Stimulated activated memory B cell treated with anti-CD40 and anti-IgM and Interleukin-4, amounts not matched to agents 10 μg/mL and 1 μg/mL and 100 μg/mL, for 72 hours (primary cell): ENCODE data around the gene RAB28.
"Not testable (repeated sequence)": the region's sequence is repeated elsewhere in the genome, so short reads cannot be mapped to it uniquely, and the experiment has no call there.

ENCODE experiments used
- ATAC-seq: fragments of 150-1000 bp; cut with Tn5 transposase; 2 replicates; pipeline ENCODE4 v1.10.0; 2021
- H3K27ac Mint-ChIP-seq: one replicate; pipeline ENCODE4 v1.8.0; 2022; ENCODE audit warnings: mild to moderate bottlenecking, mixed read lengths
- H3K27me3 Mint-ChIP-seq: one replicate; pipeline ENCODE4 v1.8.0; 2022; ENCODE audit warnings: mixed read lengths
- H3K36me3 Mint-ChIP-seq: one replicate; pipeline ENCODE4 v1.8.0; 2022; ENCODE audit warnings: mixed read lengths
- H3K4me1 Mint-ChIP-seq: one replicate; pipeline ENCODE4 v1.8.0; 2022; ENCODE audit warnings: mixed read lengths
- H3K4me3 Mint-ChIP-seq: one replicate; pipeline ENCODE4 v1.8.0; 2022; ENCODE audit warnings: mild to moderate bottlenecking, moderate library complexity, mixed read lengths
- H3K9me3 Mint-ChIP-seq: one replicate; pipeline ENCODE4 v1.8.0; 2022; ENCODE audit warnings: mixed read lengths

Gene RAB28

DNA sequence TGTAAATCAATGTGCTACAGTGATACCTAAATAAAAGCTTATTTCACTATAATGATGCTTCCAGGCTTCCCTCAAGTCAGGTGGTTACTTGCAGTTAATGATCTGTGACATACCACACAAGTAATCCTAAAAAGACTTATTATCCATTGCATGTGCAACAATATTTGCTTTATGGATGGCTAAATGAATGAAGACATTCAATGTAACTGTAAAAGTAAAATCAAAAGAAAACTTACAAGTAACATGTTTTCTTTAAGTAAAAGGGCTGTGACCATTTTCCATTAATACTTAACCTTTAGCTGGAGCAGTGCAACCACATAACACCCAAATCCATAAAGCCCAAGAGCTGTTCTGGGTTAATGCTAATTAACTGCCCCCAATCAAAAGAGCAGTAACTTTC, 42.6 kb downstream of the RAB28 start:
- Mint-ChIP-seq H3K36me3 (peaks cover 56% of the 10 kb centered on the region), H3K9me3 (peaks cover 11% of the 10 kb centered on the region), H3K27ac (no peak overlapping the region), H3K4me3 (no peak overlapping the region), H3K4me1 (peaks cover 10% of the 10 kb centered on the region), H3K27me3 (no peaks in the 10 kb centered on the region)
- ATAC-seq = no peak

DNA sequence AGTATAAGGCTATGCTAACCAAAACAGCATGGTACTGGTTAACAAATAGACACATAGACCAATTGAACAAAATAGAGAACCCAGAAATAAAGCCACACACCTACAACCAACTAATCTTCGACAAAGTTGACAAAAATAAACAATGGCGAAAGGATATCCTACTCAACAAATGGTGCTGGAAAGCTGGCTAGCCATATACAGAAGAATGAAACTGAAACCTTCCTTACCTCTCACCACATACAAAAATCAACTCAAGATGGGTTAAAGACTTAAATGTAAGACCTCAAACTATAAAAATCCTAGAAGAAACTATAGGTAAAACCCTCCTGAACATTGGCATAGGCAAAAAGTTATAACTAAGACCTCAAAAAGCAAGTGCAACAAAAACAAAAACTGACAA, 47.2 kb downstream of the RAB28 start:
- Mint-ChIP-seq H3K27me3 (no peaks in the 10 kb centered on the region), H3K4me3 (no peak overlapping the region), H3K27ac (no peak overlapping the region), H3K4me1 (peaks cover 53% of the 10 kb centered on the region), H3K9me3 (peaks cover 23% of the 10 kb centered on the region), H3K36me3 (peaks cover 81% of the 10 kb centered on the region)
- no peak for ATAC-seq

DNA sequence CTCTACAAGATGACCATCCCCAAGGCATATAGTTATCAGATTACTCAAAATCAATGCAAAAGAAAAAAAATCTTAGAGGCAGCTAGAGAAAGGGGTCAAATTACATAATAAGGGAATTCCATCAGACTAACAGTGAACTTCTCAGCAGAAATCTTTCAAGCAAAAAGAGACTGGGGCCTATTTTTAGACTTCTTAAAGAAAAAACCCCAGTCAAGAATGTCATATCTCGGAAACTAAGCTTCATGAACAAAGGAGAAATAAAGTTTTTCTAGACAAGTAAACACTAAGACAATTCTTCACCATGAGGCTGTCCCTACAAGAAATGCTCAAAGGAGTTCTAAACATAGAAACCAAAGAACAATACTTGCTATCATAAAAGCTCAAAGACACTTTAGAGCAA, 51.7 kb downstream of the RAB28 start:
- H3K27ac Mint-ChIP-seq = no peak overlapping the region
- peaks cover 75% of the 10 kb centered on the region for H3K4me1 Mint-ChIP-seq
- no peak overlapping the region for H3K4me3 Mint-ChIP-seq
- H3K9me3 Mint-ChIP-seq = peaks cover 19% of the 10 kb centered on the region
- no peak for ATAC-seq
- peaks cover 82% of the 10 kb centered on the region for H3K36me3 Mint-ChIP-seq
- H3K27me3 Mint-ChIP-seq = no peaks in the 10 kb centered on the region

DNA sequence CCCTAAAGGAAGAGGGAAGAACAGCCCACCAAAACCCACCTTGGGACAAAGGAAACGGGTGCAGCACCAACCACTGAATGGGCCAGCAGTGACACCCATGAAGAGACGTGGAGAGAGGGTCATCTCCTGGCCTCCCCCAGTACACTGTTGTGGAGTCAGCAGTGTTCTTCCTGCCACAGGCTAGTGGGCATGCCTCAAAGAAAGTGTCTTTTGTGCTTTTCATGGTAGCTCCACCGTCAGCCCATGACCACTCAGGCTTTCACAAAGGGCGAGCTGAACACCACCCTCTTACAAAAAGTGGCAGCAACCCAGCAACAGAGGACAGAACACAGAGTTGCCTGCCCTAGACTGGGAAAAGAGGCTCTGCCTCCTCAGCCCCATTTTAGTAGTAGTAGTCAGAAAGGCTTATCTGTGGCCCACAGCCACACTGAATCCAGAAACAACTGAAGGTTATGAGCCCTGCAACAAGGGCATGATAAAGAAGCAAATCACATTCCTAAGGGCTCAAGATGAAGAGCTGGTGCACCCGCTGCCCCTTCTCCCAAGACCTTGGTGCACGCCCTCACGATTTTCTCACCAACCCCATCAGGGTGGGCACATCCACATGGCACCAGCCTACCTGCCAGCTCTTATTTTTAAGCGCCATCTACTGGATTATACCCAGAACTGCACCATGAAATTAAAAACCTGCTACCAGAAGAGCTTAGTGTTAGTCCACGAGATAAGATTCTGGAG, 53.1 kb downstream of the RAB28 start:
- Mint-ChIP-seq H3K27ac (no peak overlapping the region), H3K36me3 (peaks cover 72% of the 10 kb centered on the region)
- ATAC-seq = no peak

DNA sequence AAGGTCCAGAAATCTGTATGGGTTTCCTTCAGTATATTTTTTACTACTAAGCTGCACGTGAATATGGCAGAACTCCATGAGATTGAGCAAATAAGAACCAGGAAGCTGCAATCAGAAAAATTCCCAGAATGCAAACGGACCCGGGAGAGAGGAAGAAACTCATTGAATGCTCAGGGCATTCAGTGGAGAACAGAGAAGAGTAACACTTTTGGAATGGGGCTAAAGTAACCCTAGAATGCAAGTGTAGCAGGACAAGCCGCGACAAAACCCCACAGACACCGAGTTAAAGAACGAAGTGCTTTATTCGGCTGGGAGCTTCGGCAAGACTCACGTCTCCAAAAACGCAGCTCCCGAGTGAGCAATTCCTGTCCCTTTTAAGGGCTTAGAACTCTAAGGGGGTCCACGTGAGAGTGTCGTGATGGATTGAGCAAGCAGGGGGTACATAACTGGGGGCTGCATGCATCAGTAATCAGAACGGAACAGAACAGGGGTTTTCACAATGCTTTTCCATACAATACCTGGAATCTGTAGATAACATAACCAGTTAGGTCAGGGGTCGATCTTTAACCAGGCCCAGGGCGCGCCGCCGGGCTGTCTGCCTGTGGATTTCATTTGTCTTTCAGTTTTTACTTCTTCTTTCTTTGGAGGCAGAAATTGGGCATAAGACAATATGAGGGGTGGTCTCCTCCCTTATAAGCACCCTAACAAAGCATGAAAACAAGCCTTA, 56.4 kb downstream of the RAB28 start:
- H3K27ac Mint-ChIP-seq = no peak overlapping the region
- no peak for ATAC-seq

More for the DNA sequence above, 53.1 kb downstream of the RAB28 start:
- H3K27me3 Mint-ChIP-seq = no peaks in the 10 kb centered on the region
- peaks cover 6% of the 10 kb centered on the region for H3K9me3 Mint-ChIP-seq
- H3K4me1 Mint-ChIP-seq = peaks cover 64% of the 10 kb centered on the region
- H3K4me3 Mint-ChIP-seq = no peak overlapping the region

DNA sequence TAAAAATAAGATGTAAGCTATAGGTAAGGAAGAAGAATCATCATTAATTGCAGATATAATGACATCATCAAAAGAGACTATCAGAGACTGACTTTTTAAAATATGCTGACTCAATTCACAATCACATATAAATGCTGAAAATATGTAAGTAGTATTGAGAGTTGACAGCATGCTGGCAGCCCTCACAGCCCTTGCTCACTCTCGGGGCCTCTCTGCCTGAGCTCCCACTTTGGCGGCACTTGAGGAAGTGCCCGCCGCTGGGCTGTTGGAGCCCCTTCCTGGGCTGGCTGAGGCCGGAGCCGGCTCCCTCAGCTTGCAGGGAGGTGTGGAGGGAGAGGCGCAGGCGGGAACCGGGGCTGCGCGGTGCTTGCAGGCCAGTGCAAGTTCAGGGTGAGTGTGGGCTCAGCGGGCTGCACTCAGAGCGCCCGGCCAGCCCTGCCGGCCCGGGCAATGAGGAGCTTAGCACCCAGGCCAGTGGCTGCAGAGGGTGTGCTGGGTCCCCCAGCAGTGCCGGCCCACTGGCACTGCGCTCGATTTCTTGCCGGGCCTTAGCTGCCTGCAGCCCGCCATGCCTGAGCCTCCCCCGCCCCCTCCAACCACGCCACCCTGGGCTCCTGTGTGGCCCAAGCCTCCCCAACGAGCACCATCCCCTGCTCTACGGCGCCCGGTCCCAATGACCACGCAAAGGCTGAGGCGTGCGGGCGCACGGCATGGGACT, 68.9 kb downstream of the RAB28 start:
- H3K27ac Mint-ChIP-seq = no peak overlapping the region
- H3K27me3 Mint-ChIP-seq = no peaks in the 10 kb centered on the region
- H3K36me3 Mint-ChIP-seq = peaks cover 49% of the 10 kb centered on the region
- no peak for ATAC-seq
- H3K9me3 Mint-ChIP-seq = peaks cover 3% of the 10 kb centered on the region
- no peak overlapping the region for H3K4me3 Mint-ChIP-seq
- H3K4me1 Mint-ChIP-seq = peaks cover 22% of the 10 kb centered on the region

More for the DNA sequence above, 56.4 kb downstream of the RAB28 start:
- Mint-ChIP-seq H3K4me1 (peaks cover 40% of the 10 kb centered on the region), H3K9me3 (no peaks in the 10 kb centered on the region), H3K36me3 (peaks cover 65% of the 10 kb centered on the region), H3K27me3 (no peaks in the 10 kb centered on the region), H3K4me3 (no peak overlapping the region)

DNA sequence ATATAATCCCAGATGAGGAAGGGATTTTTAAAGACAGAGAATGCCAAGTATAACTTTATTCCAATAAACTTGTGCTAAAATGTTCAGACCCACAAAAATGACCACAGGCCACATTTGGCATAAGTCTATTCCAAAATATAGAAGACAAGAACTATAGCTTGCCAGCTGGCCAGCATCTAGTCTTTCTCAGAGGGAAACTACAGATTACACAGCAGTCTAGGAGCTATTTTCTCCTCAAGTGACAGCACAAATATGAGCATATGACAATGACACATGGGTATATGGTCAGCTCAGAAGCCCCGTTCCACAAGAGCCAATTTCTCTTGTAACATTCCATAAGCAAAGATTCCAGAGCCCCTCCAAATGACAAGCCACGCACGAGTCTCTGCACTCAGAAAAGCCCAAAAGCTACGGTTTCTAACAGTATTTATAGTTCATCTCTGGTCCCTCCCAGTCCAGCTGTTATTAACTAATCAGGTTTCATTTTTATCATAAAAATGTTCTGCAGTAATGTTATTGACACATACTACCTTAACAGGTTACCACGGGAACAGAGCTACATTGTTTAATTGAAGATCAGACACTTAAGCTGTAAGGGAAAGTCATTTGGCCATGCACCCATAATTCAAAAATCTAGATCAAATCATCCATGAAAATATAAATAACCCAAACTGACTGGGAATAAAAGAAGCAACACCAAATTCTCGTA, 70.3 kb downstream of the RAB28 start:
- Mint-ChIP-seq H3K27me3 (no peaks in the 10 kb centered on the region), H3K9me3 (peaks cover 5% of the 10 kb centered on the region), H3K27ac (no peak overlapping the region), H3K4me1 (peaks cover 33% of the 10 kb centered on the region), H3K36me3 (peaks cover 48% of the 10 kb centered on the region), H3K4me3 (no peak overlapping the region)
- no peak for ATAC-seq

DNA sequence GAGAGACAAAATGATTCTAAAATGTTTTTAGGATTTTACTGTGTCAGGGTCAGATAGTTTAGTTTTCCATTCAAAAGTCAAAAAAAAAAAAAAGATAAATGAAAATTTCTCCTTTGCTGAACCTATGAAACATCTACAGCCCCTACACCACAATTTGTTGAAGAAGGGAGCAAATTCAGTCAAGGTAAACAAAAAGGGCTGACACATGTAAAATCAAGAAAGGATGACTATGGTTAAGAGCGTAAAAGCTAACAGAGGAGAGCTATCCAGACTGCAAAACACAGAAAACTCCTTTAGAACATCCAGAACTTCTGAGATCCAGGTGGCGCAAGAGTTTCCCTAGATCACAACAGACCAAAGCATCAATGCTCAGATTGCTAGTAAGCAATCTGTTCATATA, 72.2 kb downstream of the RAB28 start:
- Mint-ChIP-seq H3K27me3 (no peaks in the 10 kb centered on the region), H3K9me3 (peaks cover 3% of the 10 kb centered on the region), H3K4me3 (no peak overlapping the region), H3K27ac (no peak overlapping the region), H3K36me3 (peaks cover 43% of the 10 kb centered on the region), H3K4me1 (peaks cover 33% of the 10 kb centered on the region)
- ATAC-seq = no peak

DNA sequence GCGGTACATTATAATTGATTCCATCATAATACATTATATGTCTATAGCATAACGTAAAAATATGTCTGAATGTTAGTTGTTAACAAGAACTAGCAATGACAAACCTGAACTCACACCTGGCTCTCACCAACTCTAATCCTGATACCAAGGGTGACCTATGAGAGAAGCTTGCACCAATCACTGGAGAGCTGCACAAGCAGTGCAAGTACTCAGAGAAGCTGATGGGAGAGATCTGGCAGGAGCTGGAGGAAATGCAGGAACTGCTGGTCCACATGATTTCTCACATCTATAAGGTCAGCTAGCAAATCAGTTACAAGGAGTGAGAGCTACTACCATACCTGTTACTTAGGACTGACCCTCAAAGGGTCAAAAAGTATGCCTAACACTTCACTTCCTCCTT, 74.8 kb downstream of the RAB28 start:
- Mint-ChIP-seq H3K4me1 (peaks cover 33% of the 10 kb centered on the region), H3K36me3 (peaks cover 31% of the 10 kb centered on the region), H3K4me3 (no peak overlapping the region), H3K9me3 (peaks cover 3% of the 10 kb centered on the region), H3K27ac (no peak overlapping the region), H3K27me3 (no peaks in the 10 kb centered on the region)
- ATAC-seq = no peak

DNA sequence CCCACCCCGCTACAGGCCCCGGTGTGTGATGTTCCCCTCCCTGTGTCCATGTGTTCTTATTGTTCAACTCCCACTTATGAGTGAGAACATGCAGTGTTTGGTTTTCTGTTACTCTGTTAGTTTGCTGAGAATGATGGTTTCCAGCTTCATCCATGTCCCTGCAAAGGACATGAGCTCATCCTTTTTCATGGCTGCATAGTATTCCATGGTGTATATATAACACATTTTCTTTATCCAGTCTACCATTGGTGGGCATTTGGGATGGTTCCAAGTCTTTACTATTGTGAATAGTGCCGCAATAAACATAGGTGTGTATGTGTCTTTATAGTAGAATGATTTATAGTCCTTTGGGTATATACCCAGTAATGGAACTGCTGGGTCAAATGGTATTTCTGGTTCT, 78.0 kb downstream of the RAB28 start:
- not testable (repeated sequence) for H3K4me3 Mint-ChIP-seq, H3K27me3 Mint-ChIP-seq, H3K27ac Mint-ChIP-seq, ATAC-seq, H3K9me3 Mint-ChIP-seq
- peaks cover 16% of the 10 kb centered on the region for H3K4me1 Mint-ChIP-seq
- peaks cover 31% of the 10 kb centered on the region for H3K36me3 Mint-ChIP-seq

DNA sequence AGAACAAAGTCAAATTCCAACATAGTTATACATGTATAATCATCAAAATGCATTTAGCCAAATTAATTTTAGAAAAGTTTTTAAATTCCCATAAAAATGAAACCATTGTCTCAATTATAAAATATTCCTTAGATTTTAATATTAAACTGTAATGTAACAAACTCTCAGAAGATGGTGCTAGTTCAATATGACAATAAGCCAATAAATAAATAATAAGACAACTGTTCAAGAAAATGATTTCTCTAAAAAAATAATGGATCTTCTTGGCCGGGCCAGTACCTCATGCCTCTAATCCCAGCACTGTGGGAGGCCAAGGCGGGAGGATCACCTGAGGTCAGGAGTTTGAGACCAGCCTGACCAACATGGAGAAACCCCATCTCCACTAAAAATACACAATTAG, 80.3 kb downstream of the RAB28 start:
- ATAC-seq = no peak
- Mint-ChIP-seq H3K4me3 (no peak overlapping the region), H3K4me1 (no peaks in the 10 kb centered on the region), H3K27me3 (no peaks in the 10 kb centered on the region), H3K9me3 (no peaks in the 10 kb centered on the region), H3K36me3 (peaks cover 18% of the 10 kb centered on the region), H3K27ac (no peak overlapping the region)

DNA sequence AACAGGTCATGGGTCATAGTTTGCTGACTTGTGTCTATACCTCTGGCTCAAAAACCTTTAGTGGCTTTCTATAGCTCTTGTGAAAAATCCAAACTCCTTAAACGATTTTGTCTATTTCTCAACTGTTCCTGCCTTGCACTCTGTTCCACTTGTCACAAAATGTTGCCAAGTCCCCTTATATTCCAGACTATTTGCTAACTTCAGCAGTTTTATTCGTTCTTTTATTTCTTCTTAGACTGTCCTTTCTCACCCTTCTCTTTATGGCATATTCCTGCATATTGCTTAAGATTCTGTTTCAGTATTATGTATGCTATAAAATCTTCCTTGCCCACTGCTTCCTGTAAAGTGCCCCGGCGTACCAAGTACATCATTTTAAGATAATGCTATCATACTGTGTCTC, 80.8 kb downstream of the RAB28 start:
- Mint-ChIP-seq H3K4me3 (no peak overlapping the region), H3K27ac (no peak overlapping the region), H3K36me3 (peaks cover 18% of the 10 kb centered on the region), H3K4me1 (no peaks in the 10 kb centered on the region), H3K27me3 (no peaks in the 10 kb centered on the region), H3K9me3 (no peaks in the 10 kb centered on the region)
- no peak for ATAC-seq

DNA sequence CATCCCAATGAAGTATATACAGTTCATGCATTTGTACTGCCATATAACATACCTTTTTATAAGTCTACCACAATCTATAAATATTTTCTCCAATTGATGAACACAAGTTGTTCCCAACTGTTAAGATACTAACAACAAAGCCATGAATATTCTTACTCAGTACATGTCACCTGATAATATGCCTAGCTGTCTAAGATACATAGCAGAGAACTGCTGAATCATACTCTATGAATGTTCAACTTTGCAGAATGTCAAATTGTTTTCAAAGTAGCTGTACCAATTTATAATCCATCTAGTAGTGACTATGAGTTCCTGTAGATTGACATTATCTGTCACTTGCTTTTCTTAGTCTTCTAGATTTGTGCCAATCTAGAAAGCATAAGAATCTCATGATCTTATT, 84.9 kb downstream of the RAB28 start:
- Mint-ChIP-seq H3K4me1 (peaks cover 2% of the 10 kb centered on the region), H3K27me3 (no peaks in the 10 kb centered on the region), H3K36me3 (peaks cover 6% of the 10 kb centered on the region), H3K27ac (no peak overlapping the region), H3K4me3 (no peak overlapping the region), H3K9me3 (no peaks in the 10 kb centered on the region)
- ATAC-seq = no peak

DNA sequence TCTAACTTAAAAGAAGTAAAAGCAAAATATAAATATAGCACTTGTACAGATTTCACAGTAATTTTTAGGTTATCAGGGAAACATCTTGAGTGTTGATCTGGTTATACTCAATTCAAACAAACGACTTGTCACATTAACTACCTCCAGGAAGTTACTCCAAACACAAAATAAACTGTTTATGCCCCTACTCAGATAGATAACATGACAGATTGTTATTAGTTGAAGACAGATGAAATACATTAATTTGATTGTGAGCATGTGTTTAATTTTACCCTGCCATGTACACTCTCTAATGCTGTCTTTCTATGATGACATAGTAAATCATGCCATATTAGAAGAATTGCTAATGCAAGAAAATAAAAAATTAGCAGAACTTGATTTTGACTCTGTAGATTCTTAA, 88.0 kb downstream of the RAB28 start:
- no peak for ATAC-seq

DNA sequence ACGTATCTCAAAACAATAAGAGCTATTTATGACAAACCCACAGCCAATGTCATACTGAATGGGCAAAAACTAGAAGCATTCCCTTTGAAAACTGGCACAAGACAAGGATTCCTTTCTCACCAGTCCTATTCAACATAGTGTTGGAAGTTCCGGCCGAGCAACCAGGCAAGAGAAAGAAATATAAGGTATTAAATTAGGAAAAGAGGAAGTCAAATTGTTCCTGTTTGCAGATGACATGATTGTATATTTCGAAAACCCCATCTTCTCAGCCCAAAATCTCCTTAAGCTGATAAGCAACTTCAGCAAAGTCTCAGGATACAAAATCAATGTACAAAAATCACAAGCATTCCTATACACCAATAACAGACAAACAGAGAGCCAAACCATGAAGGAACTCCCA, 94.2 kb downstream of the RAB28 start:
- not testable (repeated sequence) for H3K27me3 Mint-ChIP-seq, H3K27ac Mint-ChIP-seq, H3K4me3 Mint-ChIP-seq, H3K9me3 Mint-ChIP-seq, ATAC-seq
- Mint-ChIP-seq H3K4me1 (peaks cover 45% of the 10 kb centered on the region), H3K36me3 (peaks cover 33% of the 10 kb centered on the region)

More for the DNA sequence above, 88.0 kb downstream of the RAB28 start:
- no peaks in the 10 kb centered on the region for H3K9me3 Mint-ChIP-seq
- peaks cover 4% of the 10 kb centered on the region for H3K4me1 Mint-ChIP-seq
- H3K27me3 Mint-ChIP-seq = no peaks in the 10 kb centered on the region
- H3K27ac Mint-ChIP-seq = no peak overlapping the region
- H3K36me3 Mint-ChIP-seq = peaks cover 12% of the 10 kb centered on the region
- H3K4me3 Mint-ChIP-seq = no peak overlapping the region
